22Rv1 (cell line): Measurements from ENCODE around the gene KXD1.

Source experiments
- H3K27ac ChIP-seq: fragments of 450-650 bp; 2 replicates; pipeline ENCODE4 v1.5.1; 2017
- CTCF ChIP-seq: fragments of 450-650 bp; IDR thresholded peaks from 2 replicates; pipeline ENCODE4 v1.5.1; 2017; ENCODE audit warnings: mild to moderate bottlenecking
- ZFX ChIP-seq: fragments of 450-650 bp; IDR thresholded peaks from 2 replicates; pipeline ENCODE4 v1.6.1; 2017; ENCODE audit warnings: antibody characterized with exemption, borderline replicate concordance

KXD1 gene

GRCh38 chr19:18543814-18544475 lies 13.7 kb upstream of the KXD1 start:
- TF ChIP-seq CTCF (peak; percentile 23), ZFX (no peak)

GRCh38 chr19:18551631-18552030 lies 6.0 kb upstream of the KXD1 start:
- H3K27ac ChIP-seq, result peak overlapping the region; percentile 30; the same call in 1 of the 2 replicates
- no peak for TF ChIP-seq ZFX
- TF ChIP-seq CTCF, result no peak

More at GRCh38 chr19:18543814-18544475, 13.7 kb upstream of the KXD1 start:
- peak overlapping the region; percentile 66 for H3K27ac ChIP-seq

GRCh38 chr19:18558202-18558555 lies 509 bp downstream of the KXD1 start:
- TF ChIP-seq ZFX (no peak), CTCF (no peak)

GRCh38 chr19:18558604-18559003 lies 934 bp downstream of the KXD1 start:
- TF ChIP-seq CTCF, result no peak
- H3K27ac ChIP-seq, result peak overlapping the region; percentile 75

More at GRCh38 chr19:18558202-18558555, 509 bp downstream of the KXD1 start:
- H3K27ac ChIP-seq, result peak overlapping the region; percentile 75

- 0 out of 2 replicates have a peak overlapping the region, but pooled peaks have one; percentile 75 for H3K27ac ChIP-seq
- TF ChIP-seq CTCF (no peak), ZFX (no peak)
These were observed 2.0 kb downstream of the KXD1 start for GRCh38 chr19:18559685-18560084.

GRCh38 chr19:18562086-18562485 lies 4.4 kb downstream of the KXD1 start:
- H3K27ac ChIP-seq, result no peak overlapping the region
- no peak for TF ChIP-seq ZFX
- no peak for TF ChIP-seq CTCF

- H3K27ac ChIP-seq, result no peak overlapping the region
- TF ChIP-seq CTCF (no peak), ZFX (no peak)
These were observed 9.3 kb downstream of the KXD1 start for GRCh38 chr19:18566953-18567352.
